ENCODE measurements around the gene MICAL3.

Gene MICAL3

GRCh38 chr22:17924735-17925364 is 99.5 kb downstream of the MICAL3 start:
- FAIRE-seq, result no peak

- FAIRE-seq, result no peak
Observed at GRCh38 chr22:17924076-17924475, 100.3 kb downstream of the MICAL3 start.

GRCh38 chr22:17922925-17923903 is 101.1 kb downstream of the MICAL3 start:
- no peak for FAIRE-seq

GRCh38 chr22:17921871-17922821 is 102.2 kb downstream of the MICAL3 start:
- FAIRE-seq, result no peak

- no peak for FAIRE-seq
Observed at GRCh38 chr22:17920992-17921650, 103.2 kb downstream of the MICAL3 start.

- no peak for FAIRE-seq
Observed at GRCh38 chr22:17920145-17920605, 104.2 kb downstream of the MICAL3 start.

GRCh38 chr22:17919276-17920144 is 104.9 kb downstream of the MICAL3 start:
- FAIRE-seq, result no peak

GRCh38 chr22:17918840-17919239 is 105.5 kb downstream of the MICAL3 start:
- no peak for FAIRE-seq

GRCh38 chr22:17917490-17917983 is 106.8 kb downstream of the MICAL3 start:
- no peak for FAIRE-seq

GRCh38 chr22:17916226-17916889 is 108.0 kb downstream of the MICAL3 start:
- no peak for FAIRE-seq

- FAIRE-seq, result no peak
Observed at GRCh38 chr22:17915676-17916075, 108.7 kb downstream of the MICAL3 start.

- no peak for FAIRE-seq
Observed at GRCh38 chr22:17915188-17915587, 109.2 kb downstream of the MICAL3 start.

GRCh38 chr22:17914474-17914873 is 109.9 kb downstream of the MICAL3 start:
- FAIRE-seq, result no peak

- no peak for FAIRE-seq
Observed at GRCh38 chr22:17913801-17914347, 110.5 kb downstream of the MICAL3 start.

- FAIRE-seq, result no peak
Observed at GRCh38 chr22:17912945-17913721, 111.2 kb downstream of the MICAL3 start.

- no peak for FAIRE-seq
Observed at GRCh38 chr22:17911887-17912286, 112.5 kb downstream of the MICAL3 start.

- no peak for FAIRE-seq
Observed at GRCh38 chr22:17911312-17911705, 113.1 kb downstream of the MICAL3 start.

- no peak for FAIRE-seq
Observed at GRCh38 chr22:17910561-17911311, 113.6 kb downstream of the MICAL3 start.

GRCh38 chr22:17907748-17908051 is 116.7 kb downstream of the MICAL3 start:
- FAIRE-seq, result no peak
